HepG2 (cell line): ENCODE data around the gene DNMT1. TPM values are rescaled to one million over a fixed set of nuclear protein-coding genes. Genes with fewer than 3 reads are reported as not detected.

Source experiments
- ATAC-seq: fragments of 200-7000 bp; cut with Tn5 transposase; 3 replicates; pipeline ENCODE4 v1.9.1; 2020; ENCODE audit warnings: mild to moderate bottlenecking, moderate library complexity
- BruUV-seq: library from RNA; stranded (reverse); fragments of 400-500 nt; replicated peaks from 2 replicates; lab custom pipeline; 2021; lab: Mats Ljungman, UMichigan
- CTCF ChIA-PET: fragments of 300-600 bp; formaldehyde crosslinking; extraction: SDS; loops from one replicate; lab custom pipeline; 2021; ENCODE audit warnings: low total read pairs, inconsistent platforms, low intra/inter-chr PET ratio; lab: Yijun Ruan, JAX
- POLR2A ChIA-PET: fragments of 350-600 bp; sonication (Branson Sonifier 250); formaldehyde crosslinking; loops from one replicate; lab custom pipeline; 2020; ENCODE audit warnings: antibody characterized with exemption, inconsistent platforms; lab: Yijun Ruan, JAX
- DNase-seq: peaks from one replicate; pipeline ENCODE4 v3.0.0-alpha.2; 2015; ENCODE audit warnings: low spot score
- FAIRE-seq: peaks from 3 replicates; lab custom pipeline; 2011; peaks lifted over from hg19 to GRCh38; lab: Jason Lieb, UNC
- H2AFZ ChIP-seq: one replicate; pipeline ENCODE4 v1.6.1; 2011; ENCODE audit warnings: low read length, inconsistent platforms
- H3K27ac ChIP-seq: fragments of 300-600 bp; 3 replicates; pipeline ENCODE4 v1.8.0; 2011; ENCODE audit warnings: mixed run types, mild to moderate bottlenecking, mixed read lengths, low read length, inconsistent platforms; ENCODE audit not compliant: insufficient read depth; ENCODE audit errors: extremely low read length
- H3K27me3 ChIP-seq, 2 experiments: fragments of 200-600 bp in 1 of 2; 2 replicates in 1 of 2; 3 replicates in 1 of 2; pipeline versions ENCODE4 v1.6.0 to v1.8.0; 2011; ENCODE audit warnings: low read length in 2 of 2, mild to moderate bottlenecking in 2 of 2, moderate library complexity in 2 of 2, inconsistent platforms in 1 of 2; ENCODE audit not compliant: insufficient read depth in 2 of 2, control insufficient read depth in 1 of 2
- H3K36me3 ChIP-seq, 2 experiments: fragments of 200-600 bp in 1 of 2; replicated peaks in 1 of 2; 2 replicates in 1 of 2; 3 replicates in 1 of 2; pipeline versions ENCODE4 v1.5.1 to v1.8.0; 2011; ENCODE audit warnings: low read length in 2 of 2, inconsistent platforms in 1 of 2; ENCODE audit not compliant: insufficient read depth in 2 of 2, control insufficient read depth in 1 of 2
- H3K4me1 ChIP-seq: 2 replicates; pipeline ENCODE4 v1.5.1; 2012; ENCODE audit warnings: low read length, inconsistent platforms; ENCODE audit not compliant: insufficient read depth
- H3K4me2 ChIP-seq: 2 replicates; pipeline ENCODE4 v1.6.0; 2011; ENCODE audit warnings: low read depth, low read length, inconsistent platforms
- H3K4me3 ChIP-seq, 3 experiments: fragments of 200-600 bp in 1 of 3; sonication (generic), shearing (Covaris generic) in 1 of 3; replicated peaks in 1 of 3; 2 replicates each; pipeline ENCODE4 v1.5.1; 2011 to 2016; ENCODE audit warnings: low read length in 3 of 3, inconsistent platforms in 2 of 3, low read depth in 2 of 3, mild to moderate bottlenecking in 2 of 3, control low read depth in 1 of 3, mixed read lengths in 1 of 3; ENCODE audit not compliant: insufficient read depth in 1 of 3
- H3K79me2 ChIP-seq: one replicate; pipeline ENCODE4 v1.6.1; 2011; ENCODE audit warnings: low read length, inconsistent platforms; ENCODE audit not compliant: insufficient read depth
- H3K9ac ChIP-seq: 2 replicates; pipeline ENCODE4 v1.6.0; 2011; ENCODE audit warnings: mild to moderate bottlenecking, low read depth, low read length, inconsistent platforms; ENCODE audit not compliant: insufficient read depth
- H3K9me3 ChIP-seq: 2 replicates; pipeline ENCODE4 v1.5.1; 2012; ENCODE audit warnings: mild to moderate bottlenecking, low read length
- H4K20me1 ChIP-seq: 2 replicates; pipeline ENCODE4 v1.6.0; 2011; ENCODE audit warnings: inconsistent platforms, mild to moderate bottlenecking, low read length, moderate library complexity; ENCODE audit not compliant: insufficient read depth
- CTCF ChIP-seq: sonication (generic); formaldehyde crosslinking; IDR thresholded peaks from 2 replicates; pipeline ENCODE4 v1.5.0; 2020; ENCODE audit warnings: mild to moderate bottlenecking, missing genetic modification reagents, moderate library complexity
- FOXK2 ChIP-seq: fragments of 450-650 bp; IDR thresholded peaks from 2 replicates; pipeline ENCODE4 v1.6.1; 2016
- GMEB2 ChIP-seq: IDR thresholded peaks from 2 replicates; pipeline ENCODE4 v1.6.1; 2016; ENCODE audit warnings: missing biosample characterization, missing genetic modification reagents, low read depth
- STAG1 ChIP-seq: sonication (generic); formaldehyde crosslinking; IDR thresholded peaks from 2 replicates; pipeline ENCODE4 v1.4.0; 2020; ENCODE audit warnings: missing genetic modification reagents
- ZBTB46 ChIP-seq: sonication (generic); formaldehyde crosslinking; IDR thresholded peaks from 2 replicates; pipeline ENCODE4 v1.4.0; 2020; ENCODE audit warnings: mild to moderate bottlenecking, missing genetic modification reagents, borderline replicate concordance
- ZNF234 ChIP-seq: sonication (generic); formaldehyde crosslinking; conservative IDR thresholded peaks from 2 replicates; pipeline ENCODE4 v1.5.1; 2020; ENCODE audit warnings: mild to moderate bottlenecking, missing genetic modification reagents
- ZNF816 ChIP-seq: sonication (generic); formaldehyde crosslinking; IDR thresholded peaks from 2 replicates; pipeline ENCODE4 v1.8.0; 2022; ENCODE audit warnings: missing genetic modification reagents, mild to moderate bottlenecking, borderline replicate concordance
- WGBS: methylation state at CpG from one replicate; pipeline ENCODE4 v1.1.6; 2017; ENCODE audit warnings: low lambda C conversion rate; 5-methylcytosine and 5-hydroxymethylcytosine counted together
- in situ Hi-C: cut with HindIII; loops from 2 replicates; pipeline ENCODE4 v1.10.0; 2017; ENCODE audit warnings: low pct_unique_long_range_greater_than_20kb; ENCODE audit not compliant: extremely low pct_ligation_motif_present
- intact Hi-C: fragments of 100-400 bp; cut with micrococcal nuclease; formaldehyde crosslinking; loops from one replicate; pipeline ENCODE4 v1.10.0; 2022; ENCODE audit not compliant: unreplicated experiment
- polyA plus RNA-seq, 8 experiments: library from polyadenylated mRNA; depleted of rRNA in 3 of 8; stranded (reverse) in 7 of 8; unstranded in 1 of 8; fragments of >200 nt; fragmentation: Illumina TruSeq in 4 of 8; extraction: Trizol in 4 of 8; gene quantifications; 2 replicates each; pipeline versions ENCODE4 v1.2.1 to v1.2.3, GENCODE V29; 2011 to 2016; ENCODE audit warnings: low read depth in 4 of 8, missing spikeins in 1 of 8, mixed read lengths in 1 of 8; ENCODE audit not compliant: insufficient read depth in 1 of 8
- total RNA-seq, 5 experiments: library from RNA; depleted of rRNA; stranded (reverse); fragments of >200 nt; fragmentation: Illumina TruSeq; extraction: Trizol; gene quantifications; 2 replicates each; pipeline ENCODE4 v1.2.3, GENCODE V29; 2016; ENCODE audit warnings: low read depth in 1 of 5

Gene DNMT1
- total and polyA plus RNA-seq, 2 of the 13 experiments (the other 11 are each of a cell fraction or from before 2014, with no cell fraction given), result 31.2 to 91.1 TPM

GRCh38 chr19:10217085-10217484 lies 22.3 kb upstream of the DNMT1 start:
- Histone ChIP-seq H3K27me3 (no peaks in the 10 kb centered on the region), H3K4me2 (no peak overlapping the region), H3K79me2 (no peaks in the 10 kb centered on the region)
- DNase-seq, result no peak
- TF ChIP-seq ZNF816 (CRISPR knock-in tag), result no peak
- TF ChIP-seq GMEB2 (CRISPR knock-in tag), result no peak
- peak; percentile 55 for TF ChIP-seq CTCF (CRISPR knock-in tag)
- TF ChIP-seq ZBTB46 (CRISPR knock-in tag), result no peak
- no peak for TF ChIP-seq FOXK2
- TF ChIP-seq ZNF234 (CRISPR knock-in tag), result no peak
- peak; percentile 33 for TF ChIP-seq STAG1
- TF ChIP-seq, all 625 proteins: peak for 2
- Histone ChIP-seq H3K4me1 (peaks cover 30% of the 10 kb centered on the region), H3K9ac (no peak overlapping the region), H3K27ac (no peak overlapping the region), H3K4me3 (no peak overlapping the region), H4K20me1 (no peaks in the 10 kb centered on the region), H2AFZ (no peak overlapping the region), H3K9me3 (no peaks in the 10 kb centered on the region), H3K36me3 (no peaks in the 10 kb centered on the region)
- in situ Hi-C loops (no loop called here), intact Hi-C loops (no loop called here)
- ChIA-PET CTCF (no interaction called here), POLR2A (no interaction called here)
- ATAC-seq, result peak; percentile 57
- BruUV-seq, result no TSS peak
- 42% methylated on average over 7 of the region's 9 CpGs for WGBS
- no peak for FAIRE-seq
